ENCODE measurements around the gene XIST.

- TF ChIP-seq CTCF (conservative IDR thresholded peaks at IDR 0.05), result no peak
- no peak for TF ChIP-seq EZH2 (IDR thresholded peaks at IDR 0.05; ENCODE audit: low read depth)
Measured at GRCh38 chrX:73812256-73812655, 40.3 kb downstream of the XIST start.
